Transverse colon (tissue), 4 donors: Measurements from ENCODE around the gene TMEM108. TPM values are rescaled to one million over a fixed set of nuclear protein-coding genes. Genes with fewer than 3 reads are reported as not detected.
"Not testable (repeated sequence)": the region's sequence is repeated elsewhere in the genome, so short reads cannot be mapped to it uniquely, and the experiment has no call there.

ENCODE experiments used
- DNase-seq: peaks from one replicate; pipeline ENCODE4 v3.0.0-alpha.2; 2019
- H3K27ac ChIP-seq, 4 donors: fragments of 200-600 bp; sonication (generic); 2 replicates each; pipeline ENCODE4 v1.5.1; 2016 to 2018; ENCODE audit warnings: inconsistent platforms in 4 of 4
- H3K27me3 ChIP-seq: fragments of 200-600 bp; sonication (generic); 2 replicates; pipeline ENCODE4 v1.5.1; 2017; ENCODE audit warnings: inconsistent platforms
- H3K36me3 ChIP-seq, 4 donors: fragments of 200-600 bp; sonication (generic); 2 replicates each; pipeline ENCODE4 v1.5.1; 2017 to 2019; ENCODE audit warnings: inconsistent platforms in 4 of 4
- H3K4me1 ChIP-seq, 4 donors: fragments of 200-600 bp; sonication (generic); 2 replicates each; pipeline ENCODE4 v1.5.1; 2017 to 2020; ENCODE audit warnings: inconsistent platforms in 4 of 4
- H3K4me3 ChIP-seq, 4 donors: fragments of 200-600 bp; sonication (generic); 1 replicate in 1 of 4; 2 replicates in 3 of 4; pipeline versions ENCODE4 v1.5.1 to v1.6.1; 2017 to 2019; ENCODE audit warnings: inconsistent platforms in 4 of 4
- H3K9me3 ChIP-seq, 2 donors: fragments of 200-600 bp; sonication (generic); 2 replicates each; pipeline ENCODE4 v1.5.1; 2017 to 2019; ENCODE audit warnings: inconsistent platforms in 2 of 2
- EP300 ChIP-seq: sonication (generic); formaldehyde crosslinking; IDR thresholded peaks from one replicate; pipeline ENCODE4 v1.6.1; 2017; ENCODE audit warnings: antibody characterized with exemption, low read depth
- POLR2A ChIP-seq: fragments of 450-650 bp; IDR thresholded peaks from one replicate; pipeline ENCODE4 v1.6.1; 2016; ENCODE audit warnings: antibody characterized with exemption, mild to moderate bottlenecking, moderate library complexity
- POLR2AphosphoS5 ChIP-seq, 3 donors: sonication (generic); formaldehyde crosslinking; IDR thresholded peaks; one replicate each; pipeline ENCODE4 v1.6.1; 2016; ENCODE audit warnings: antibody characterized with exemption in 3 of 3
- WGBS, 2 donors: methylation state at CpG; one replicate each; pipeline ENCODE4 v1.1.5; 2018; ENCODE audit warnings: low coverage in 1 of 2; 5-methylcytosine and 5-hydroxymethylcytosine counted together
- in situ Hi-C, 4 donors: fragments of 200-750 bp; cut with MboI; loops; one replicate each; pipeline versions ENCODE4 v1.15.0 to v1.15.1; 2017; ENCODE audit warnings: low sequenced_read_pairs in 3 of 4, low pct_ligation_motif_present in 1 of 4, low pct_unique_long_range_greater_than_20kb in 1 of 4
- intact Hi-C: fragments of 100-400 bp; cut with DNase I; formaldehyde crosslinking; loops from one replicate; pipeline ENCODE4 v1.15.1; 2023; ENCODE audit warnings: low total_unique reads
- total RNA-seq, 4 donors: library from RNA; depleted of rRNA; stranded (reverse); fragments of >200 nt; gene quantifications; one replicate each; pipeline ENCODE4 v1.1.0, GENCODE V29; 2016
- TF ChIP-seq, protein P1 (sequence below), 5 experiments: fragments of 200-600 bp in 3 of 5; fragments of 450-650 bp in 2 of 5; sonication (generic) in 3 of 5; IDR thresholded peaks; 1 replicate in 2 of 5; 2 replicates in 3 of 5; pipeline ENCODE4 v1.5.1; 2016 to 2017; ENCODE audit warnings: antibody characterized with exemption in 5 of 5, inconsistent platforms in 3 of 5, mild to moderate bottlenecking in 2 of 5, moderate library complexity in 1 of 5

Gene TMEM108
- 1 to 10 TPM in 1 of 4 donors, under 1 TPM in 2, not detected in 1; 0.14 to 1.4 (median 0.80) TPM for total RNA-seq

DNA sequence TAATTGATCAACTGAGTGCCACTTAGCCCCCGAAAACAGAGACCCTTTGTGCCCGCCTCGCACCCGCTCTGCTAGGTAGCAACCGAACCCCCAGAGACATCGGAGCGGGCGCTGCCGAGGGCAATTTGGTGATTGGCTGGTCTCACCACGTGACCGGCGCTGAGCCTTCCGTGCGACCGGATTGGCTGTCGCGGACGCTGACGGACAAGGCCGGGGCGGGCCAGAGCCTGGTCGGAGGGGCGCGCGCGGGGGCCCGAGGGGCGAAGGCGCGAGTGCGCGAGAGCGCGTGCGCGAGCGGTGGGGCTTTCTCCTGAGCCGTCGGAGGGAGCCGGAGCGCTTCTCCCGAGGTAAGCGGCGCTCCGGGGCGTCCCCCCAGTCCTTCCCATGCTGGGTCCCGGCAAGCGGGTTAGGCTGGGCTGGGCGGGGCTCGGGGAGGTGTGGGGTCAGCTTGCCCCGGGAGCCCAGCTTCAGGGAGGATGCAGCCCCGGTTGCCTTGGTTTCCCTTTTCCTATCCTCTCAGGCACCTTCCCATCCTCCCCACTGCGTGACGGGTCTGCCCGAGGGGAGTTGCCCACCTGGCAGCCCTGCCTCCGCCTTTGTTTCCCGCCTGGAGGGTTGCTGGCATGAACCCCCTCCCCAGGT is at the start of gene TMEM108:
Gene TMEM108, plus strand, starts transcription at position 303 of the 642 bp plus-strand sequence.
- DNase-seq, result peak; percentile 52
- Histone ChIP-seq H3K27me3 (peaks cover 35% of the 10 kb centered on the region), H3K36me3 (no peaks in the 10 kb centered on the region), H3K9me3 (no peaks in the 10 kb centered on the region), H3K27ac (no peak within 1 kb of the TSS), H3K4me1 (peaks cover 0 to 9% (median 7%) of the 10 kb centered on the region in 4 donors), H3K4me3 (peak within 1 kb of the TSS; percentile 35 to 61 (median 44))
- intact Hi-C loops (no loop called here), in situ Hi-C loops (loop anchor here (25.0 kb wide), 2 partner anchors 301 to 349 kb away; no protein-coding TSS in a partner anchor)
- TF ChIP-seq POLR2AphosphoS5 (IDR thresholded peaks at IDR 0.05) (no peak), POLR2A (no peak), EP300 (no peak)
- TF ChIP-seq, protein P1, sequence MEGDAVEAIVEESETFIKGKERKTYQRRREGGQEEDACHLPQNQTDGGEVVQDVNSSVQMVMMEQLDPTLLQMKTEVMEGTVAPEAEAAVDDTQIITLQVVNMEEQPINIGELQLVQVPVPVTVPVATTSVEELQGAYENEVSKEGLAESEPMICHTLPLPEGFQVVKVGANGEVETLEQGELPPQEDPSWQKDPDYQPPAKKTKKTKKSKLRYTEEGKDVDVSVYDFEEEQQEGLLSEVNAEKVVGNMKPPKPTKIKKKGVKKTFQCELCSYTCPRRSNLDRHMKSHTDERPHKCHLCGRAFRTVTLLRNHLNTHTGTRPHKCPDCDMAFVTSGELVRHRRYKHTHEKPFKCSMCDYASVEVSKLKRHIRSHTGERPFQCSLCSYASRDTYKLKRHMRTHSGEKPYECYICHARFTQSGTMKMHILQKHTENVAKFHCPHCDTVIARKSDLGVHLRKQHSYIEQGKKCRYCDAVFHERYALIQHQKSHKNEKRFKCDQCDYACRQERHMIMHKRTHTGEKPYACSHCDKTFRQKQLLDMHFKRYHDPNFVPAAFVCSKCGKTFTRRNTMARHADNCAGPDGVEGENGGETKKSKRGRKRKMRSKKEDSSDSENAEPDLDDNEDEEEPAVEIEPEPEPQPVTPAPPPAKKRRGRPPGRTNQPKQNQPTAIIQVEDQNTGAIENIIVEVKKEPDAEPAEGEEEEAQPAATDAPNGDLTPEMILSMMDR (IDR thresholded peaks at IDR 0.05), result no peak
- WGBS, 2 donors, result 32% methylated on average over 31 of the region's 57 CpGs; no CpG with 5 or more reads in 1 of the 2 donors

DNA sequence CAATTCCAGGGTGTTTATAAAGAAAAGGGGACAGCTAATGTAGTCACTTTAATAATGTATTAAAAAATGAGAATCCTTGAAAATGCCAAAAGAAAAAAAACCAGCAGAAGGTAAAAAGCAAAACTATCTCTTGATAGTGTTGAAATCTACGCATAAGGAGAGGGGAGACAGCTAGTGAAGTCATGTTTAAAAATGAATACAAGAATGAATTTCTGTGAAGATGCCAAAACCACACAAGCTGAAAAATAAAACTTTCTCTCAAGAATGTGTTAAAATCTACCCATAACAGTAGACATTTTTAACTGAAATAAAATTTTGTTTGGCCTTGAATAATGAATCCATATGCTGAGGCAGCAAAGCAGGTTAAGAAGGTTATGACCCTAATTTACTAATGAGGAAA is 42.2 kb upstream of the TMEM108 start:
- no peak for DNase-seq
- H3K27me3 ChIP-seq, result no peaks in the 10 kb centered on the region
- H3K27ac ChIP-seq, result no peak overlapping the region
- TF ChIP-seq, protein P1 (IDR thresholded peaks at IDR 0.05), result no peak
- TF ChIP-seq EP300 (no peak), POLR2AphosphoS5 (IDR thresholded peaks at IDR 0.05) (no peak), POLR2A (no peak)
- H3K4me3 ChIP-seq, result no peak overlapping the region
- H3K36me3 ChIP-seq, result no peaks in the 10 kb centered on the region
- intact Hi-C loops, result no loop called here
- H3K9me3 ChIP-seq, result no peaks in the 10 kb centered on the region
- in situ Hi-C loops, result no loop called here
- H3K4me1 ChIP-seq, result no peaks in the 10 kb centered on the region
- 63 to 80% methylated on average over 1 of the region's 1 CpG for WGBS, 2 donors

DNA sequence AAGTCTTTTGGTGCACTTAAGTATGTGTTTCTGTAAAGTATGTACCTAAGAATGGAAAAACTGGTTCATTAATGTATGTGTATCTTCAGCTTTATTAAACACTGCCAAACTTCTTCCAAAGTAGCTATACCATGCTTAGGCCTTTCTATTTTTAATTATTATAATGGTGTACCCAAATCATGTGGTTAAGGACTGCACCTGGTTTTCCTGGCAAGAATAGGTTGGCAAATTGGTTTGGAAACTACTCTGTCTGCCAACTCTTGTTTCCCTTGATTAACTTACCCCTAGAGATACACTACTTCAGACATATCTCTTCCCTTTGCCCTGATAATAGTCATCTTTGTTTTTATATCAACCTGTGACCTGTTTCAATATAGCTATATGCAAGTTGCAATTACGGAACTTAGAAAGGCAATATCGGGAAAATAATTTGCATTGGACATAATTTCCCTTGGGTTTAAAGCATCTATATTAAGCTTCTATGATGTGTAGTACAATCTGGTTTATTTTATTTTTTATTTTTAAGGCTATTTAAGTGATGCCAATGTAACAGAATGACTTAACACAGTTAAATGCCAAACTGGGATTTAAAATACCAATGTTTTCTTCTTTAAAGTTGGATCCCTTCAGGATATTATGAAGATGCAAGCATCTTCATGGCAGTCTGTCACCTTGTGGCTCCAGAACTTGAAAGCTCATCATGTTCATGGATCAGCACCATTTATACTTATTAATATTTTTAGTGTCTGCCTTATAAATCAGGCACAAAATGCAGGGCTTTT is 40.6 kb upstream of the TMEM108 start:
- no peak for TF ChIP-seq POLR2A
- TF ChIP-seq POLR2AphosphoS5 (IDR thresholded peaks at IDR 0.05), result no peak
- no peak for TF ChIP-seq EP300
- TF ChIP-seq, protein P1 (IDR thresholded peaks at IDR 0.05), result no peak
- 95 to 100% methylated on average over 2 of the region's 2 CpGs for WGBS, 2 donors
- in situ Hi-C loops, result no loop called here

DNA sequence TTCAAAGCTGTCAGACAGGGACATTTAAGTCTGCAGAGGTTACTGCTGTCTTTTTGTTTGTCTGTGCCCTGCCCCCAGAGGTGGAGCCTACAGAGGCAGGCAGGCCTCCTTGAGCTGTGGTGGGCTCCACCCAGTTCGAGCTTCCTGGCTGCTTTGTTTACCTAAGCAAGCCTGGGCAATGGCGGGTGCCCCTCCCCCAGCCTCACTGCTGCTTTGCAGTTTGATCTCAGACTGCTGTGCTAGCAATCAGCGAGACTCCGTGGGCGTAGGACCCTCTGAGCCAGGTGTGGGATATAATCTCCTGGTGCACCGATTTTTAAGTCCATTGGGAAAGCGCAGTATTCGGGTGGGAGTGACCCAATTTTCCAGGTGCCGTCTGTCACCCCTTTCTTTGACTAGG is 33.2 kb upstream of the TMEM108 start:
- H3K27ac ChIP-seq, H3K4me3 ChIP-seq, H3K36me3 ChIP-seq, intact Hi-C loops, in situ Hi-C loops, H3K4me1 ChIP-seq, H3K9me3 ChIP-seq, DNase-seq, H3K27me3 ChIP-seq: not testable (repeated sequence)
- 94% methylated on average over 8 of the region's 9 CpGs; no CpG with 5 or more reads in 1 of the 2 donors for WGBS, 2 donors

More for the DNA sequence above, 40.6 kb upstream of the TMEM108 start:
- no peaks in the 10 kb centered on the region for H3K36me3 ChIP-seq
- no peak for DNase-seq
- H3K4me3 ChIP-seq, result no peak overlapping the region
- no peaks in the 10 kb centered on the region for H3K4me1 ChIP-seq
- no peaks in the 10 kb centered on the region for H3K27me3 ChIP-seq
- no peak overlapping the region for H3K27ac ChIP-seq
- H3K9me3 ChIP-seq, result no peaks in the 10 kb centered on the region
- intact Hi-C loops, result no loop called here
